OCI-LY3 (cell line): ENCODE results near the gene FBXO34.

Experiments
- EZH2phosphoT487 ChIP-seq: fragments of 200-600 bp; shearing (Covaris generic); IDR thresholded peaks from 2 replicates; pipeline ENCODE4 v1.6.1; 2018; ENCODE audit warnings: antibody characterized with exemption, mixed run types, low read depth
- TF ChIP-seq, protein P1 (sequence below): fragments of 200-600, 300-600 bp; sonication (generic); IDR thresholded peaks from 2 replicates; pipeline ENCODE4 v1.5.1; 2014; ENCODE audit warnings: antibody characterized with exemption, low read length, low read depth

DNA sequence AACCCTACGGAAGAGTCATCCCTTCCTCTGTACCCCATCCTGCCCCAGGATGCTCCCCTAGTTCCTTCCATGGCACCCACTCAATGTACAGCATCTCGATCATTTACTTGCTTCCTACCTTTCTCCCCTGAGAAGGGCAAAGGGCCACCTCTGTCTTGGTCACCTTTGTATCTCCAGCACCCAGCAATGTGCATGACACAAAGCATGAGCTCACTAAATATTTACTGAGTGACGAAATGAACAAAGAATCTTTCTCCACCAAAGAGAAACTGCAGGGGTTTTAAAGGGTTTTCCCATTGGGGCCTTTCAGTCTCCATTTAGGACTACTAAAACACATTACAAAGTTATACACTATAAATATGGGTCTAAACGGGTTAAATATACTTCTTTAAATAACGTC, 109.8 kb downstream of the FBXO34 start:
- TF ChIP-seq, protein P1, sequence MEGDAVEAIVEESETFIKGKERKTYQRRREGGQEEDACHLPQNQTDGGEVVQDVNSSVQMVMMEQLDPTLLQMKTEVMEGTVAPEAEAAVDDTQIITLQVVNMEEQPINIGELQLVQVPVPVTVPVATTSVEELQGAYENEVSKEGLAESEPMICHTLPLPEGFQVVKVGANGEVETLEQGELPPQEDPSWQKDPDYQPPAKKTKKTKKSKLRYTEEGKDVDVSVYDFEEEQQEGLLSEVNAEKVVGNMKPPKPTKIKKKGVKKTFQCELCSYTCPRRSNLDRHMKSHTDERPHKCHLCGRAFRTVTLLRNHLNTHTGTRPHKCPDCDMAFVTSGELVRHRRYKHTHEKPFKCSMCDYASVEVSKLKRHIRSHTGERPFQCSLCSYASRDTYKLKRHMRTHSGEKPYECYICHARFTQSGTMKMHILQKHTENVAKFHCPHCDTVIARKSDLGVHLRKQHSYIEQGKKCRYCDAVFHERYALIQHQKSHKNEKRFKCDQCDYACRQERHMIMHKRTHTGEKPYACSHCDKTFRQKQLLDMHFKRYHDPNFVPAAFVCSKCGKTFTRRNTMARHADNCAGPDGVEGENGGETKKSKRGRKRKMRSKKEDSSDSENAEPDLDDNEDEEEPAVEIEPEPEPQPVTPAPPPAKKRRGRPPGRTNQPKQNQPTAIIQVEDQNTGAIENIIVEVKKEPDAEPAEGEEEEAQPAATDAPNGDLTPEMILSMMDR, result no peak
- TF ChIP-seq EZH2phosphoT487, result no peak
